Measurements from ENCODE around the gene UHRF1. TPM values are rescaled to one million over a fixed set of nuclear protein-coding genes. Genes with fewer than 3 reads are reported as not detected.

UHRF1 gene
- total and polyA plus RNA-seq, 4 donors, result 3.2 to 7.5 (median 4.5) TPM

GRCh38 chr19:5006821-5007220 is 97.5 kb downstream of the UHRF1 start:
- H3K36me3 ChIP-seq (ENCODE audit: control insufficient read depth in 4 of 4, insufficient read depth in 4 of 4, low read length in 4 of 4), result peaks cover 0 to 3% (median 0%) of the 10 kb centered on the region in 4 donors
- no peak for TF ChIP-seq CTCF (IDR thresholded peaks at IDR 0.05; ENCODE audit: control extremely low read depth, extremely low read depth)
- H3K4me1 ChIP-seq (ENCODE audit: control insufficient read depth in 5 of 5, insufficient read depth in 5 of 5, low read length in 5 of 5), result peaks cover 0 to 2% (median 0%) of the 10 kb centered on the region in 5 donors
- 91% methylated on average over 13 of the region's 13 CpGs for WGBS, 2 donors
- no peak for DNase-seq
- H3K9me3 ChIP-seq (ENCODE audit: control insufficient read depth in 4 of 4, insufficient read depth in 3 of 4, low read length in 3 of 4), result no peaks in the 10 kb centered on the region
- H3K4me3 ChIP-seq, result no peak overlapping the region
- H3K27ac ChIP-seq (ENCODE audit: low read depth in 1 of 2, low read length in 1 of 2), result no peak overlapping the region
- no peaks in the 10 kb centered on the region for H3K27me3 ChIP-seq (ENCODE audit: control insufficient read depth in 3 of 3, insufficient read depth in 3 of 3, low read length in 2 of 3)
- no peak for ATAC-seq (ENCODE audit: insufficient read depth, low FRiP score)
- H3K9ac ChIP-seq (ENCODE audit: insufficient read depth in 1 of 2, low read length in 2 of 2), result no peak overlapping the region

Small RNAs within 50 kb of the gene (small RNA-seq; reads per million reads assigned to genes)
- not detected for gene MIR4747 (ENCODE audit: low replicate concordance)

Other genes with a start within 250 kb of the UHRF1 start
- 100 to 1,000 TPM in 1 of 2 donors, 10 to 100 TPM in 1; 70.4 to 157 TPM for gene MYDGF, start 239.2 kb upstream of the UHRF1 start, total RNA-seq
- gene MYDGF, start 239.2 kb upstream of the UHRF1 start, polyA plus RNA-seq, result 100 to 1,000 TPM; 127 to 280 TPM
- gene DPP9, start 185.7 kb upstream of the UHRF1 start, total RNA-seq, result 10 to 100 TPM; 33.2 to 95.5 TPM
- 10 to 100 TPM; 42.3 to 45.5 TPM for gene DPP9, start 185.7 kb upstream of the UHRF1 start, polyA plus RNA-seq
- 10 to 100 TPM in 1 of 2 donors, 1 to 10 TPM in 1; 9.8 to 14.6 TPM for gene FEM1A, start 117.8 kb upstream of the UHRF1 start, total RNA-seq
- 1 to 10 TPM; 5.6 to 7.3 TPM for gene FEM1A, start 117.8 kb upstream of the UHRF1 start, polyA plus RNA-seq
- 10 to 100 TPM in 1 of 2 donors, 1 to 10 TPM in 1; 4.5 to 18.2 TPM for gene TICAM1, start 77.8 kb upstream of the UHRF1 start, total RNA-seq
- 10 to 100 TPM in 1 of 2 donors, 1 to 10 TPM in 1; 9.0 to 19.7 TPM for gene TICAM1, start 77.8 kb upstream of the UHRF1 start, polyA plus RNA-seq
- gene PLIN3, start 41.8 kb upstream of the UHRF1 start, total RNA-seq, result 10 to 100 TPM; 35.6 to 65.4 TPM
- gene PLIN3, start 41.8 kb upstream of the UHRF1 start, polyA plus RNA-seq, result 100 to 1,000 TPM in 1 of 2 donors, 10 to 100 TPM in 1; 18.0 to 105 TPM
- gene ARRDC5, start 6.6 kb upstream of the UHRF1 start, total RNA-seq, result under 1 TPM; 0.54 to 0.64 TPM
- gene ARRDC5, start 6.6 kb upstream of the UHRF1 start, polyA plus RNA-seq, result under 1 TPM; 0.39 to 0.51 TPM
- 10 to 100 TPM; 31.9 to 49.5 TPM for gene KDM4B, start 59.6 kb downstream of the UHRF1 start, total RNA-seq
- gene KDM4B, start 59.6 kb downstream of the UHRF1 start, polyA plus RNA-seq, result 10 to 100 TPM; 17.1 to 17.5 TPM